Keratinocyte (primary cell): ENCODE measurements around the gene NR6A1.

Source experiments
- EZH2 ChIP-seq: IDR thresholded peaks from one replicate; pipeline ENCODE4 v1.6.1; 2012; ENCODE audit warnings: inconsistent platforms, mild to moderate bottlenecking, low read length, moderate library complexity
- TF ChIP-seq, protein P1 (sequence below), 3 experiments: IDR thresholded peaks in 1 of 3; conservative IDR thresholded peaks in 1 of 3; optimal IDR thresholded peaks in 1 of 3; 2 replicates in 2 of 3; 3 replicates in 1 of 3; pipeline versions ENCODE3 to v1.5.1; 2011; ENCODE audit warnings: low read length in 3 of 3, mild to moderate bottlenecking in 3 of 3, moderate library complexity in 2 of 3, control low read depth in 1 of 3, inconsistent platforms in 1 of 3; ENCODE audit not compliant: insufficient read depth in 2 of 3; ENCODE audit errors: extremely low read depth in 1 of 3

- TF ChIP-seq, protein P1, sequence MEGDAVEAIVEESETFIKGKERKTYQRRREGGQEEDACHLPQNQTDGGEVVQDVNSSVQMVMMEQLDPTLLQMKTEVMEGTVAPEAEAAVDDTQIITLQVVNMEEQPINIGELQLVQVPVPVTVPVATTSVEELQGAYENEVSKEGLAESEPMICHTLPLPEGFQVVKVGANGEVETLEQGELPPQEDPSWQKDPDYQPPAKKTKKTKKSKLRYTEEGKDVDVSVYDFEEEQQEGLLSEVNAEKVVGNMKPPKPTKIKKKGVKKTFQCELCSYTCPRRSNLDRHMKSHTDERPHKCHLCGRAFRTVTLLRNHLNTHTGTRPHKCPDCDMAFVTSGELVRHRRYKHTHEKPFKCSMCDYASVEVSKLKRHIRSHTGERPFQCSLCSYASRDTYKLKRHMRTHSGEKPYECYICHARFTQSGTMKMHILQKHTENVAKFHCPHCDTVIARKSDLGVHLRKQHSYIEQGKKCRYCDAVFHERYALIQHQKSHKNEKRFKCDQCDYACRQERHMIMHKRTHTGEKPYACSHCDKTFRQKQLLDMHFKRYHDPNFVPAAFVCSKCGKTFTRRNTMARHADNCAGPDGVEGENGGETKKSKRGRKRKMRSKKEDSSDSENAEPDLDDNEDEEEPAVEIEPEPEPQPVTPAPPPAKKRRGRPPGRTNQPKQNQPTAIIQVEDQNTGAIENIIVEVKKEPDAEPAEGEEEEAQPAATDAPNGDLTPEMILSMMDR (optimal IDR thresholded peaks at IDR 0.05 in 1 of 3, IDR thresholded peaks at IDR 0.05 in 1 of 3, conservative IDR thresholded peaks at IDR 0.05 in 1 of 3; ENCODE audit: extremely low read depth in 1 of 3, insufficient read depth in 2 of 3, low read length in 3 of 3): no peak
- no peak for TF ChIP-seq EZH2
These were observed 42.5 kb upstream of the NR6A1 start for GRCh38 chr9:124813501-124814163.
